Stimulated activated CD8-positive, alpha-beta memory T cell treated with anti-CD3 and anti-CD28 coated beads, Interleukin-12 subunit alpha, Interleukin-12 subunit beta, amount 100 ng/mL, for 24 hours (primary cell): Measurements from ENCODE around the gene NSA2.

ENCODE experiments used
- DNase-seq: peaks from one replicate; pipeline ENCODE4 v3.0.0-alpha.2; 2020; ENCODE audit errors: extremely low read depth

Gene NSA2

GRCh38 chr5:74816875-74817274 is 49.8 kb downstream of the NSA2 start:
- DNase-seq, result no peak

- no peak for DNase-seq
These were observed 55.2 kb downstream of the NSA2 start for GRCh38 chr5:74822288-74822687.

GRCh38 chr5:74829413-74829812 is 62.4 kb downstream of the NSA2 start:
- DNase-seq, result no peak
